ENCODE data around the gene IL17A.
"Not testable (repeated sequence)": the region's sequence is repeated elsewhere in the genome, so short reads cannot be mapped to it uniquely, and the experiment has no call there.

IL17A gene

DNA sequence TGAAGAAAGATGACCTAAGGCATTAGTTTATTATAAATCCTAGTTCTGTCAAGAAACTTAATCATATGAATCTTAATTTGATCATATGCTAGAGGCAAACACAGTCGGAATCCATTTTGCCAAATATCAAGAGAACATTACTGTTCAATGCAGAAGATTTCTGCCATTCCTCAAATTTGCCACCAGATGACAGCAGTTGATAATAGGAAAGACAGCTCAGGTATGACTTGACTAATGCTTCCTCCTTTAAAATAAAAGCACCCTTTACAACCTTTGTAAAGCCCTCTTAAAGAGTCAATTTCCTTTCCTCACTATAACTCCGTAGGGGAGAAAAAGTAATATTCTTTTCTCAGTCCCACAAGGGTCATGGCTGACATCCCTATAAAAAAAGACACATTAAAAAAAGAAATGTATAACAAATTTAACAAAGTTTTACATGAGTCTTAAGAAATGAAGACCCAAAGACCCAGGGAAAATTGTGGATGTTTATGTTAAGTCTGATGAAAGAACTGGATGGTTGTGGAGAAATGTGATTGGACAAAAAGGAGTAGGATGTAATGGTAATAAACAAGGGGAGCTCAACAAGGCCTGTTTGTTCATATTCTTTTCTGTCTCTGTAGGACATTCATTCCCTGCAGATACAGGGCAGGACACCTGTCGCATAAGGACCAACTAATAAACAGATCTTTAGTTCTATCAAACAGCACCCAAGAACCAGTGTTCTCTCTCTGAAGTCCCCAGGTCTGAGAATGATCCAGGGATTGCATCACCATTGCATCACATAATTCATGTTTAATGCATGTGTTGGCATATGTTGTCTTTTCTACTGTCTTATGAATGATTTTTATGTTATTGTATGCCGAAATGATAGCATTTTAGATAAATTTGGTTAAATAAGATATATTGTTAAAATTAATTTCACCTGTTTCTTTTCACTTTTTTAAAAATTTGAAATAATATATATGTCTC lies 23.0 kb upstream of the IL17A start:
- DNase-seq (ENCODE audit: low read depth in 1 of 2, low spot score in 1 of 2): no peak

- DNase-seq (ENCODE audit: low read depth in 1 of 2, low spot score in 1 of 2): no peak
Observed at GRCh38 chr6:52164319-52165094, 21.7 kb upstream of the IL17A start.

- no peak for DNase-seq (ENCODE audit: low read depth in 1 of 2, low spot score in 1 of 2)
Observed at GRCh38 chr6:52167267-52167666, 18.9 kb upstream of the IL17A start.

DNA sequence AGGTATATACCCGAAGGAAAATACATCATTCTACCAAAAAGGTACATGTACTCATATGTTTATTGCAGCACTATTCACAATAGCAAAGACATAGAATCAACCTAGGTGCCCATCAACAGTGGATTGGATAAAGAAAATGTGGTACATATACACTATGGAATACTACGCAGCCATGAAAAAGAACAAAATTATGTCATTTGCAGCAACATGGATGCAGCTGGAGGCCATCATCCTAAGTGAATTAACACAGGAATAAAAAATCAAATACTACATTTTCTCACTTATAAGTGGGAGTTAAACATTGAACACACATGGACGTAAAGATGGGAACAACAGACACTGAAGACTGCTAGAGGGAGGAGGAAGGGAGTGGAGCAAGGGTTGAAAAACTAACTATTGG lies 17.8 kb upstream of the IL17A start:
- not testable (repeated sequence) for DNase-seq (ENCODE audit: low read depth in 1 of 2, low spot score in 1 of 2)

DNA sequence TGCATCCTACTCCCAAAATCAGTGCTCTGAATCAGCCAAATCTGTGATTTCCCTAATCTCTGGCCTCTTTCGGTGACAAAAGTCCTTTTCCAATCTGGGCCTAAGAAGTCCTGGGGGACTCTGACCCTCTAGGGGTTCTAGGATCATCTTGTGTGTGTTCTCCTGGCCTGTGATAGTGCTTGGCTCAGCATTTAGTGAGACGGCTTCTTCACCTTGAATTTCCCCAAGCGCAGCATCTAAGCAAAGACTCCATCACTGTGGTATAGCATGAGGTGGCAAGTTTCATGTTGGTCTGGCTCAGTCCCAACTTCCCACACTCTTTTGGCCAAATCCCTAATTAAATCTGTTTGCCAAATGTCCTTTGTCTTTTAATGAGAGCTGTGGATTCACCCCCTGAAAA lies 12.1 kb upstream of the IL17A start:
- DNase-seq (ENCODE audit: low read depth in 1 of 2, low spot score in 1 of 2): no peak

GRCh38 chr6:52176550-52176949 lies 9.6 kb upstream of the IL17A start:
- no peak for DNase-seq (ENCODE audit: low read depth in 1 of 2, low spot score in 1 of 2)

- no peak for DNase-seq (ENCODE audit: low read depth in 1 of 2, low spot score in 1 of 2)
Observed at GRCh38 chr6:52177961-52178360, 8.2 kb upstream of the IL17A start.

- no peak for DNase-seq (ENCODE audit: low read depth in 1 of 2, low spot score in 1 of 2)
Observed at GRCh38 chr6:52180787-52181558, 5.2 kb upstream of the IL17A start.

GRCh38 chr6:52183131-52183713 lies 3.0 kb upstream of the IL17A start:
- no peak for DNase-seq (ENCODE audit: low read depth in 1 of 2, low spot score in 1 of 2)

DNA sequence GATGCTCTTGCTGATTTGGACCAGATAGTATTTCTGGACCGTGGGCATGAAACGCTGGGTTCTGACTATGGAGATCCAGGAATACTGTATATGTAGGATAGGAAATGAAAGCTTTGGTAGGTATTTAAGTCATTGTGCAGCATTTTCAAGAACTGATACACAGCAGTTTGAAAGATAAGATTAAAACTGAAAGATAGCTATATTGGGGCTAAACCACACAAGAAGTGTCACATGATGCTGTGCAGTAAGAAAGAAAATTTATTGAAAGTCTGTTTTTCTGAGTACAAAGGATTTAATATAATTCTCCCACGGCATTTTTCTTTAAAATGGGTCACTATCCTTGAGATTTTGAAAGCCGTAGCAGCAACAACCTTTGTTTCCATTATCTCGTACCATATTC lies 305 bp downstream of the IL17A start:
- DNase-seq (ENCODE audit: low read depth in 1 of 2, low spot score in 1 of 2): no peak

DNA sequence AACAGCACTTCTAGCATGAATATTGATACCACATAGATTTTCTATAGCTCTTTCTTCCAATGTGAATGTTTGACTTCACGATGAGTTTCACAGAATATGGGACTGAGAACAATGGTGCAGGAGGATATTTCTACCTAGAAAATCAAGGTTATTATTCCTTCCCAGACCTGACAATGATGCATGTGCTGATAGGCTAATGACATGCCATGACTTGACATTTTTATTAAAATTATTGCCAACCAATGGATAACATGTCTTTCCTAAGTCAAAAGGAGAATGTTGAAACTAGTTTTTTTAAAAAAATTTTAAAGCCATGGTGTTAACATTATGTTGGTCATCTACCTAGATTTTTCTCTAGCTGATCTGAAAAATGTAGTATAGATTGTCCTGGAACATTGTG lies 923 bp downstream of the IL17A start:
- DNase-seq (ENCODE audit: low read depth in 1 of 2, low spot score in 1 of 2): no peak

DNA sequence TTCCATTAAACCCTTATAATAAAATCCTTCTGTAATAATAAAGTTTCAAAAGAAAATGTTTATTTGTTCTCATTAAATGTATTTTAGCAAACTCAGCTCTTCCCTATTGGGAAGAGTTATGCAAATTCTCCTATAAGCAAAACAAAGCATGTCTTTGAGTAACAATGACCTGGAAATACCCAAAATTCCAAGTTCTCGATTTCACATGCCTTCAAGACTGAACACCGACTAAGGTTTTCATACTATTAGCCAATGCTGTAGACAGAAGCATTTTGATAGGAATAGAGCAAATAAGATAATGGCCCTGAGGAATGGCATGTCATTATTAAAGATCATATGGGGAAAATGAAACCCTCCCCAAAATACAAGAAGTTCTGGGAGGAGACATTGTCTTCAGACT lies 3.8 kb downstream of the IL17A start:
- DNase-seq (ENCODE audit: low read depth in 1 of 2, low spot score in 1 of 2): no peak

DNA sequence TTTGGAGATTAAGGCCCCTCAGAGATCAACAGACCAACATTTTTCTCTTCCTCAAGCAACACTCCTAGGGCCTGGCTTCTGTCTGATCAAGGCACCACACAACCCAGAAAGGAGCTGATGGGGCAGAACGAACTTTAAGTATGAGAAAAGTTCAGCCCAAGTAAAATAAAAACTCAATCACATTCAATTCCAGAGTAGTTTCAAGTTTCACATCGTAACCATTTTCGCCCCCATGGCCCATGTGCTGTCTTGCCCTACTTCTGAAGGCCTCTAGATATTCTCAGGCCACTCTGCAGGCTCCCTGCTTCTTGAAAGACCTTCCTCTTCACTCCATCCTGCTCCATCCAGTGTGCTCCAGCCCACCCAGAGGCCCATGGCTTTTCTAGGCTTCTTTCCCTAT lies 4.2 kb downstream of the IL17A start:
- no peak for DNase-seq (ENCODE audit: low read depth in 1 of 2, low spot score in 1 of 2)

DNA sequence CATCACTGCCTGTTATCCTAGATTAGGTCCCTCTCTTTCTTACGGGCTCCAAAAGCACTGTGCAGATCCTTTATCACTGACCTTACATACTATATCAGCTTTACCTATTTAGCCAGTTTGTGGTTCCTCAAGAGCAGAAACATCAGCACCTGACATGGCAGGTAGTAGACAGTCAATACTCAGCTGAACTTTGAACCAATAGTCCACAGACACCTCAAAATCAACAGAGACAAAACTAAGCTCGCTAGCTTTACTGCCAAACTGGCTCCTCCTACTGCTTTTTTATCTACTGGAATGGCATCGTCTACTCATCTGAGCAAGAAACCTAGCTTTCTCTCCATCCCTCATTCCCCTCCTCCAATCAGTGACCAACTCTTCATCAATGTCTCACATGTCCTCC lies 5.6 kb downstream of the IL17A start:
- DNase-seq (ENCODE audit: low read depth in 1 of 2, low spot score in 1 of 2): no peak

GRCh38 chr6:52195886-52196285 lies 9.7 kb downstream of the IL17A start:
- DNase-seq (ENCODE audit: low read depth in 1 of 2, low spot score in 1 of 2): no peak

- not testable (repeated sequence) for DNase-seq (ENCODE audit: low read depth in 1 of 2, low spot score in 1 of 2)
Observed at GRCh38 chr6:52200088-52200487, 13.9 kb downstream of the IL17A start.

DNA sequence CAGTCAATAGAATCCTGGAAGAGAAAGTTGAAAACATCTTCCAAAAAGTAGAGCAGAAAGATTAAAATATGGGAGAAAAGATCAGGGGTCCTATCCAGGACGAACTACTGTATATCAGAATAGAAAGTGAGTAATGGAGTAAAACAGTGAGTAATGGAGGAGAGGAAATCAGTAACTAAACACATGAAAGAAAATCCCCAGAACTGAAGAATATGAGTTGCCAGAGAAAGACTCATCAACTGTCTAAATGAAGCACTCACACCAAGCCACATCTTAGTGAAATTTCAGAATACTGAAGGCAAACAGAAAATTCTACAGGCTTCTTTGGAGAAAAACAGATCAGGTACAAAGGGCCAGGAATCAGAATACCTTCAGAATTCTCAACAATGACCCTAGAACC lies 14.9 kb downstream of the IL17A start:
- DNase-seq (ENCODE audit: low read depth in 1 of 2, low spot score in 1 of 2): no peak

DNA sequence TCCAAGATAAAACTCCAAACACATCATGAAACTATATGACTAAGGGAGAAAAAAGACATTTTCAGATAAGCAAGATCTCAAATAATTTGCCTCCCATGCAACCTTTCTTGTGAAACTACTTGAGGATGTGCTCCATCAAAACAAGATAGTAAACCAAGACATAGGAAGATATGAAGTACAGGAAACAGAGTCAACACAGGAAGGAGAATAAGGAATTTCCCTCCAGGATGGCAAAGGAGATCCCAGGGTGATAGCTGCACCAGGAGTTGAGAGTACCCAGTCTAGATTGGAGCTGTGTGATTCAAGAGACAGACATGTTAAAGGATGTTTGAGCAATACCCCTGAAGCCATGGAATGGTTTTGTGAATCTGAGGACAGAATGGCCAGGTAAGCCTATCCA lies 15.3 kb downstream of the IL17A start:
- no peak for DNase-seq (ENCODE audit: low read depth in 1 of 2, low spot score in 1 of 2)

GRCh38 chr6:52207066-52207465 lies 20.9 kb downstream of the IL17A start:
- no peak for DNase-seq (ENCODE audit: low read depth in 1 of 2, low spot score in 1 of 2)

DNA sequence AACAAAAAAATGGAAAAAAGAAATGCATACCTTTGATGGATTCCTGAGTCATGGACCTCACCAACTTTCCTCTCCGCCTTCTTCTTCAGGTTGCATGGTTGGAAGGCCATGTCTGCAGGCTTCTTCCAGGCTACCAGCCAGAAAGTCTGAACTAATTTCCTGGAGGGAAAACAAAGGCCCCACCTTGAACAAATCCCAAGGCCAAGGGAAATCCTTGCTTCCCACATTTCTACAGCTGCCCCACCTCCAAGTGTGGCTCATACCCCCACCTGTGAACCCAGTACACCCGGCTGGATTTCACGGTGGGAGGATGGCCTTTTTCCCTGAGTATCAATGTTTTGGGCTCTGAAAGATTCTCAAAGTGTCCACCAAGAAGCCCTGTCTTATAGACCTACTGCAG lies 22.4 kb downstream of the IL17A start:
- DNase-seq (ENCODE audit: low read depth in 1 of 2, low spot score in 1 of 2): no peak

- DNase-seq (ENCODE audit: low read depth in 1 of 2, low spot score in 1 of 2): no peak
Observed at GRCh38 chr6:52209770-52210169, 23.6 kb downstream of the IL17A start.

All from activated CD4-positive, alpha-beta T cell treated with anti-CD3 and anti-CD28 coated beads, Interleukin-2, amount 50 U/mL, for 24 hours (primary cell).